Natural killer cell treated with Interleukin-12 subunit alpha and Interleukin-12 subunit beta and Interleukin-15 and Interleukin-18, amount 100 ng/mL, for 72 hours (primary cell): ENCODE data around the gene CATSPERE. TPM values are rescaled to one million over a fixed set of nuclear protein-coding genes. Genes with fewer than 3 reads are reported as not detected.
A peak's percentile ranks its signal among the peaks of the same experiment; 100 is the strongest.
"Not testable (repeated sequence)": the region's sequence is repeated elsewhere in the genome, so short reads cannot be mapped to it uniquely, and the experiment has no call there.

ENCODE experiments used
- ATAC-seq, 2 donors: fragments of 150-1000 bp; cut with Tn5 transposase in 1 of 2; sonication (Bioruptor Pico), chemical (Tn5 transposase) in 1 of 2; 2 replicates each; pipeline ENCODE4 v1.10.0; 2021
- DNase-seq: peaks from one replicate; pipeline ENCODE4 v3.0.0; 2022; ENCODE audit warnings: low spot score
- H3K27ac Mint-ChIP-seq, 2 donors: 1 replicate in 1 of 2; 2 replicates in 1 of 2; pipeline ENCODE4 v1.8.0; 2022; ENCODE audit warnings: mixed read lengths in 2 of 2, mild to moderate bottlenecking in 1 of 2, moderate library complexity in 1 of 2
- H3K27me3 Mint-ChIP-seq, 2 donors: 1 replicate in 1 of 2; 2 replicates in 1 of 2; pipeline ENCODE4 v1.8.0; 2022; ENCODE audit warnings: mixed read lengths in 2 of 2
- H3K36me3 Mint-ChIP-seq: one replicate; pipeline ENCODE4 v1.8.0; 2022; ENCODE audit warnings: mixed read lengths
- H3K4me1 Mint-ChIP-seq, 2 donors: 1 replicate in 1 of 2; 2 replicates in 1 of 2; pipeline ENCODE4 v1.8.0; 2022; ENCODE audit warnings: low read depth in 2 of 2, mixed read lengths in 2 of 2, mild to moderate bottlenecking in 1 of 2
- H3K4me3 Mint-ChIP-seq: one replicate; pipeline ENCODE4 v1.8.0; 2022; ENCODE audit warnings: mixed read lengths
- H3K9me3 Mint-ChIP-seq: 2 replicates; pipeline ENCODE4 v1.8.0; 2022; ENCODE audit warnings: mixed read lengths
- total RNA-seq, 2 donors: library from RNA; stranded (reverse); gene quantifications; one replicate each; pipeline ENCODE4 v1.2.3, GENCODE V29; 2022

CATSPERE gene
- total RNA-seq, 2 donors from 2014 or later: 0.64 to 0.78 TPM

DNA sequence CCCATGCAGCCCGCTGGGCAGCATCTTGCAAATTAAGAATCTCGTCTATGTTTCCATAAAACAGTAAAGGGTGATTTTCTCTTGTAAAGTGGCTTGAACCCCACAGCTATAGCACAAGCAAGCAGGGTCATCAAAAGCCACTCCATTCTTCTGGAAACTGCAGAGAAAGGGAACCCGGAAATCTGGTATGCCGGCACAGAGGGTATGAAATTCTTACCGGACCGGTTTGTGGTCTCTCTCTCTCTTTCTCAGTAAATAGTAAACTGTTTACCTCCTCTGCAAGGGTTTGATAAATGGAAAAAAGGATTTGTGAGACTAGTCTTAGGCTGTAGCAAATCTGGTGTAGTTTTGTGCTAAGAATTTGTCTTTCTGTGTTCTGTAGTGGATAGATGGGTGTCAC is 6.7 kb upstream of the CATSPERE start:
- peaks cover 22 to 26% of the 10 kb centered on the region in 2 donors for H3K4me1 Mint-ChIP-seq
- ATAC-seq (no peak), DNase-seq (no peak)
- H3K27me3 Mint-ChIP-seq: no peaks in the 10 kb centered on the region
- no peak overlapping the region for H3K4me3 Mint-ChIP-seq
- H3K36me3 Mint-ChIP-seq: peaks cover 14% of the 10 kb centered on the region
- peak overlapping the region in 1 of 2 donors; percentile 45 for H3K27ac Mint-ChIP-seq
- peaks cover 3% of the 10 kb centered on the region for H3K9me3 Mint-ChIP-seq

DNA sequence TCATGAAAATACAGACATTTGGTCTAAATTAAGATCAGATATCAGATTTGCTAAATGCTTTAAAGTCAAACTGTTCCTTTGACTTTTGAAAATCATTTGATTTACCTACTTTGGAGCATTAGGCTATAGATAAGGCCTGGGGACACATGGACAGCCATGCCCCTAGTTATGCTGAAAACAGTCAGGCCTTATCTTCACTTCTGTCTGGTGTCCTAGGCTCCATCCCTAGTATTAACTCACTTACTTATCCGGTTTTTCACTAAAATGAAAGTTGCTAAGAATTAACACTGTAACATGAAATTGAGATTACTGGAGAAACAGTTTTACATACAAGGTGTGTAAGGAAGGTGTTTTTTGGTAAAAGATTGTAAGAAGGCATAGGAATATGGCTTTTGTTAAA is 4.5 kb upstream of the CATSPERE start:
- no peak overlapping the region for H3K4me3 Mint-ChIP-seq
- H3K9me3 Mint-ChIP-seq: peaks cover 6% of the 10 kb centered on the region
- DNase-seq (no peak), ATAC-seq (no peak)
- no peak overlapping the region for H3K27ac Mint-ChIP-seq
- no peaks in the 10 kb centered on the region for H3K27me3 Mint-ChIP-seq
- H3K36me3 Mint-ChIP-seq: peaks cover 13% of the 10 kb centered on the region
- H3K4me1 Mint-ChIP-seq: peaks cover 14 to 22% of the 10 kb centered on the region in 2 donors

DNA sequence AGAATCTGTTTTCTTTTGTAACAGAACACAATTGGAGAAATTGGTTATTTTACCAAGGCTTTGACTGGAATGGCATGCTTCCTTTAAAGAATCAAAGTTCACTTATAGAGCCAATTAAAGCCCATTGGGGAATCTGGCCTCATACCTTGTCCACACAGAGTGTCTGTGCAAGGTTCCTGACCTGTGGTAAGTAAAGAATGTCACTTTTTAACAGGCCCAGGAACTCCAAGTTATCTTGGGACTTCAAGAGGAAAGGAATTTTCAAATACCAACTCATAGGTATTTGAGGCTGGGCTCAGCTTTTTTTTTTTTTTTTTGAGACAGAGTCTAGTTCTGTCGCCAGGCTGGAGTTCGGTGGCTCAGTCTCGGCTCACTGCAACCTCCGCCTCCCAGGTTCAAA is 2.3 kb upstream of the CATSPERE start:
- DNase-seq (no peak), ATAC-seq (no peak)
- Mint-ChIP-seq H3K4me3 (no peak overlapping the region), H3K27me3 (no peaks in the 10 kb centered on the region), H3K27ac (no peak overlapping the region), H3K36me3 (peaks cover 13% of the 10 kb centered on the region), H3K4me1 (peaks cover 10 to 11% of the 10 kb centered on the region in 2 donors), H3K9me3 (peaks cover 3% of the 10 kb centered on the region)

DNA sequence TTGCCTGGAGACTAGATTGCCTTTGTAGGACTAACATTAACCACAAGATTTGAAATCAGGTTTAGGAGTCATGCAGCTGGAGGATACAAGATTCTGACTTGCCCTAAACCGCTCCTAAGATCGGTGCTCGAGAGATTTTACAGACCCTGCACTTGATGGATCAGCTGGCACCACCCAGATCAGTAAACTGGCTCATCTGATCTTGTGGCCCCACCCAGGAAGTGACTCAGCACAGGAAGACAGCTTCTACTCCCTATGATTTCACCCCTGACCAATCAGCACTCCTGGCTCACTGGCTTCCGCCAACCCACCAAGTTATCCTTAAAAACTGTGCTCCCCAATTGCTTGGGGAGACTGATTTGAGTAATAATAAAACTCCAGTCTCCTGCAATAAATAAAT is 876 bp upstream of the CATSPERE start:
- Mint-ChIP-seq H3K36me3 (peaks cover 13% of the 10 kb centered on the region), H3K9me3 (peaks cover 3% of the 10 kb centered on the region), H3K27ac (peak overlapping the region; percentile 45 to 47), H3K4me1 (peaks cover 8 to 11% of the 10 kb centered on the region in 2 donors), H3K27me3 (no peaks in the 10 kb centered on the region), H3K4me3 (peak overlapping the region; percentile 60)
- DNase-seq (no peak), ATAC-seq (no peak)

DNA sequence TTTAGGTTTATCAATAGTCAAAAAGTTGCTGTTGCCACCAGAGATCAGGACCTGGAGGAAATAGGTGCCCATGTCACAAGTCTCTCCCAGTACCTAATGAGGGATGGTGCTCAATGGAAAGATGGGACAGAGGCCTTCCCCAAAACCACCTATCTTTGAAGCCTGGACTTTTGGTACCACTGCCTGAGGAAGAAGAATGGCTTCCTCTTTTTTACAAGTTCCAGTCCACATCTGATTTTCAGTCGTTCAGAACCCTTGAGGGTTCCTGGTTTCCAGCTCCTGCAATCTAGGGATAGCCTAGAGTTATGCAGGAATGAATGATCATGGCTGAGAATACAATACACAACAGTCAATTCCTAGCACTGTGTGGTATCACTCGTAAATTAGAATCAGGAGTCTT is 5.7 kb downstream of the CATSPERE start:
- ATAC-seq: no peak
- Mint-ChIP-seq H3K36me3 (no peaks in the 10 kb centered on the region), H3K27me3 (peaks cover 0 to 2% of the 10 kb centered on the region in 2 donors), H3K27ac (no peak overlapping the region), H3K4me3 (no peak overlapping the region), H3K9me3 (no peaks in the 10 kb centered on the region), H3K4me1 (no peaks in the 10 kb centered on the region)
- DNase-seq: no peak

DNA sequence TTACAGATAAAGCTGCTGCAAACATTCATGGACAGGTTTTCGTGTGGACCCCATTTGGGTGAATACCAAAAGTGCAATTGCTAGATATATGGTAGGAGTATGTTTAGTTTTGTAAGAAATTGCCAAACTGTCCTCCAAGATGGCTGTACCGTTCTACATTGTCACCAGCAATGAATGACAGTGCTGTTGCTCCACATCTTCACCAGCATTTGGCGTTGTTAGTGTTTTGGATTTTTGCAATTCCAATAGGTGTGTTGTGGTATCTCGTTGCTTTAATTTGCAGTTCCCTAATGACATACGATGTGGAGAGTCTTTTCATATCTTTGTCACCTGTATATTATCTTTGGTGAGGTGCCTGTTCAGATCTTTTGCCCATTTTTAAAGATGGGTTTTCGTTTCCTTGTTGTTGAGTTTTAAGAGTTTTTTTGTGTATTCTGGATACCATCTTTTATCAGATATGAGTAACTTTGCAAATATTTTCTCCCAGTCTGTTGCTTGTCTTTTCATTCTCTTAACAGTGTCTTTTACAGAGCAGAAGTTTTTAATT is 12.1 kb downstream of the CATSPERE start:
- ATAC-seq (no peak), DNase-seq (no peak)
- H3K27ac Mint-ChIP-seq: no peak overlapping the region
- no peak overlapping the region for H3K4me3 Mint-ChIP-seq
- H3K27me3 Mint-ChIP-seq: peaks cover 0 to 2% of the 10 kb centered on the region in 2 donors
- no peaks in the 10 kb centered on the region for H3K9me3 Mint-ChIP-seq
- no peaks in the 10 kb centered on the region for H3K4me1 Mint-ChIP-seq
- no peaks in the 10 kb centered on the region for H3K36me3 Mint-ChIP-seq

DNA sequence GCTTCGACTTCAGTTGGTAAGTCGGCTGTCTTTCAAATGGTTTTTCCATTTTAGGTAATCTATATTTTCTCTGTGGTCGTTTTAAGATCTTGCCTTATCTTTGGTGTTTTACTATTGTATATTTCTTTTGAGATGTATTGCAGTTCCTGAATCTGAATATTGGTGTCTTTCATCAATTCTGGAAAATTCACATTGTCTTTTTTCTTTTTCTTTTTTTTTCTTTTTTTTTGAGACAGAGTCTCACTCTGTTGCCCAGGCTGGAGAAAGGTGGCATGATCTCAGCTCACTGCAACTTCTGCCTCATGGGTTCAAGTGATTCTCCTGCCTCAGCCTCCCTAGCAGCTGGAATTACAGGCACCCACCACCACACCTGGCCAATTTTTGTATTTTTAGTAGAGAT is 23.9 kb downstream of the CATSPERE start:
- H3K9me3 Mint-ChIP-seq, ATAC-seq, H3K27me3 Mint-ChIP-seq, H3K4me3 Mint-ChIP-seq, H3K36me3 Mint-ChIP-seq, DNase-seq, H3K27ac Mint-ChIP-seq, H3K4me1 Mint-ChIP-seq: not testable (repeated sequence)

DNA sequence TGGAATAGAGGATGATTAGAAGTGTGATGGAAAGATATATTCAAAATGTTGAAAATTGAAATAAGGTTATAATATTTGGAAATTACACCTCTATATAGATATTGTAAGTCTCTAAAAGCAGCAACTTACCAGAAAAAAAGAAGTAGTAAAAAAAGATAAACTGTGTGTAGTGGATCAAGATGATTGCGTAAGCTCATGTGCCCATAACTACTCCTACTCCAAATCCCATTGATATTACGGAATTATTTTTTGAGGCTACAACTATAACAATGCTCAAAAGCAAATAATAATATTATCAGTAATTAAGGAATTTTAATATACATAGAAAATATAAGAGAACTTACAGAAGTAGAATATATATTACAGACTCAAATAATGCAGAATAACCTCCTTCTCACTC is 33.6 kb downstream of the CATSPERE start:
- ATAC-seq: no peak
- peaks cover 5% of the 10 kb centered on the region for H3K36me3 Mint-ChIP-seq
- H3K27me3 Mint-ChIP-seq: peaks cover 8 to 9% of the 10 kb centered on the region in 2 donors
- no peak overlapping the region for H3K27ac Mint-ChIP-seq
- H3K4me3 Mint-ChIP-seq: no peak overlapping the region
- no peaks in the 10 kb centered on the region for H3K4me1 Mint-ChIP-seq
- H3K9me3 Mint-ChIP-seq: peaks cover 3% of the 10 kb centered on the region
- DNase-seq: no peak

DNA sequence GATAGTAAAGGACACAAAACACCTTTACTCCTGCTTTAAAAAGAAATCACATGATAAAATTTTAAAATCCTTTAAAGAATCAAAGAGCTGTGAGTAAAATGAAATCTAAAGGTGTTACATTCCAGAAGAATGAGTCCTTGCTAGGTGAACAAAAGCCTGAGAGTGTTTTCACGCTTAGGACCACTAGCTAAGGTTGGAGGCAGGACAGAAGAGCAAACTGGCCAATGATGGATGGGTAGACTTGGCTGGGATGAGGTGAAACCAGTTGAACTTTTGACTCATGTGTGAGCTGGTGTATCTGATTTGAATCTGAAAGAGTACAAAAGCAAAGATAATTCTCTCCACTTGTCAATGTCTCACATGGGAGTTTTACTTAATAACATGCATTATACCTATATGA is 35.1 kb downstream of the CATSPERE start:
- no peak for DNase-seq
- Mint-ChIP-seq H3K9me3 (peaks cover 3% of the 10 kb centered on the region), H3K4me3 (no peak overlapping the region), H3K36me3 (peaks cover 13% of the 10 kb centered on the region), H3K4me1 (no peaks in the 10 kb centered on the region), H3K27me3 (peaks cover 5 to 6% of the 10 kb centered on the region in 2 donors), H3K27ac (no peak overlapping the region)
- no peak for ATAC-seq

DNA sequence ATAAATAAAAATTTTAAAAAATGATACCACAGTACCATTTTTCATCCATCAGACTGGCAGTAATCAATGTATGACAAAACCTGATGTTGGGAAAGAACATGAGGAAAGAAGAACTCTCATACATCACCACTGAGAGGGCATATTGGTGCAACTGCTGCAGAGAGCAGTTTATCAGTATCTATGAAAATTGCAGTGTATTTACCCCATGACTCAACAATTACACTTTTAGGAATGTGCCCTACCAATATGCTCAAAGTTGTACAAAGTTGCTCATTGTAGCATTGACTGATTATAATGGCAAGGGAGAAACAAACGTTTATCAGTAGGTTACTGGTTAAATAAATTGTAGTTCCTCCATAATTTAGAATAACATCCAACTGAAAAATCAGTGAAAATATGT is 36.7 kb downstream of the CATSPERE start:
- no peaks in the 10 kb centered on the region for H3K4me1 Mint-ChIP-seq
- no peak for ATAC-seq
- H3K4me3 Mint-ChIP-seq: no peak overlapping the region
- H3K36me3 Mint-ChIP-seq: peaks cover 10% of the 10 kb centered on the region
- H3K9me3 Mint-ChIP-seq: peaks cover 3% of the 10 kb centered on the region
- no peak overlapping the region for H3K27ac Mint-ChIP-seq
- no peak for DNase-seq
- H3K27me3 Mint-ChIP-seq: peaks cover 0 to 2% of the 10 kb centered on the region in 2 donors

DNA sequence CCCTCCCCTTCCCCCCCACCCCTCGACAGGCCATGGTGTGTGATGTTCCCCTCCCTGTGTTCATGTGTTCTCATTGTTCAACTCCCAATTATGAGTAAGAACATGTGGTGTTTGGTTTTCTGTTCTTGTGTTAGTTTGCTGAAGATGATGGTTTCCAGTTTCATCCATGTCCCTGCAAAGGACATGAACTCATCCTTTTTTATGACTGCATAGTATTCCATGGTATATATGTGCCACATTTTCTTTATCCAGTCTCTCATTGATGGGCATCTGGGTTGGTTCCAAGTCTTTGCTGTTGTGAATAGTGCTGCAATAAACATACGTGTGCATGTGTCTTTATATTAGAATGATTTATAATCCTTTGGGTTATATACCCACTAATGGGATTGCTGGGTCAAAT is 38.4 kb downstream of the CATSPERE start:
- H3K36me3 Mint-ChIP-seq: peaks cover 10% of the 10 kb centered on the region
- H3K27ac Mint-ChIP-seq, H3K4me1 Mint-ChIP-seq, ATAC-seq, H3K27me3 Mint-ChIP-seq, DNase-seq, H3K9me3 Mint-ChIP-seq, H3K4me3 Mint-ChIP-seq: not testable (repeated sequence)

DNA sequence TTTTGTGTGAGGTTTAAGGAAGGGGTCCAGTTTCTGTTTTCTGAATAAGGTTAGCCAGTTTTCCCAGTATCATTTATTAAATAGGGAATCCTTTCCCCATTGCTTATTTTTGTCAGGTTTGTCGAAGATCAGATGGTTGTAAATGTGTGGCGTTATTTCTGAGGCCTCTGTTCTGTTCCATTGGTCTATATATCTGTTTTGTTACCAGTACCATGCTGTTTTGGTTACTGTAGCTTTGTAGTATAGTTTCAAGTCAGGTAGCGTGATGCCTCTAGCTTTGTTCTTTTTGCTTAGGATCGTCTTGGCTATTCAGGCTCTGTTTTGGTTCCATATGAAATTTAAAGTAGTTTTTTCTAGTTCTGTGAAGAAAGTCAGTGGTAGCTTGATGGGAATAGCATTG is 39.4 kb downstream of the CATSPERE start:
- H3K4me1 Mint-ChIP-seq, H3K27ac Mint-ChIP-seq, H3K9me3 Mint-ChIP-seq, H3K27me3 Mint-ChIP-seq, ATAC-seq, H3K4me3 Mint-ChIP-seq, DNase-seq: not testable (repeated sequence)
- H3K36me3 Mint-ChIP-seq: peaks cover 10% of the 10 kb centered on the region

DNA sequence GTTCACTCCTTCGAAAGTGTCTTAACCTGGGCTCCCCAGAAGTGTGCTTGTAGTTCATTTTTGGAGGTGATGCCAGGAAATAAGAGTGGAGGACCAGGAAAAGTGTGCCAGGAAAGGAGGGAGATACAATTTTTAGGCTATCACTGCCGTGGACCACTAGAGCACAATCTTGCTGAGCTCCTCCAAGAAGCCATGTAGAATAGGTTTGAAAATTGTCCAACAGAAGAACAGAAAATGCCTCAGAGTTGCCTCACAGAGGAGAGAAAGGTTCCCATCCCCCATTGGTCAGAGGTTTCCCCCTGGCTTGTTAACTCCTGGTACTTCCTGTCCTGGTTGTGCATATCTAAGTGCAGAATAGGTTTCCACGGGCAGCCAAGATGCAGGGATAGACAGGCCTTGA is 41.6 kb downstream of the CATSPERE start:
- Mint-ChIP-seq H3K4me1 (no peaks in the 10 kb centered on the region), H3K27me3 (peaks cover 0 to 2% of the 10 kb centered on the region in 2 donors), H3K9me3 (peaks cover 3% of the 10 kb centered on the region), H3K27ac (no peak overlapping the region), H3K4me3 (no peak overlapping the region), H3K36me3 (peaks cover 12% of the 10 kb centered on the region)
- no peak for DNase-seq
- ATAC-seq: no peak

DNA sequence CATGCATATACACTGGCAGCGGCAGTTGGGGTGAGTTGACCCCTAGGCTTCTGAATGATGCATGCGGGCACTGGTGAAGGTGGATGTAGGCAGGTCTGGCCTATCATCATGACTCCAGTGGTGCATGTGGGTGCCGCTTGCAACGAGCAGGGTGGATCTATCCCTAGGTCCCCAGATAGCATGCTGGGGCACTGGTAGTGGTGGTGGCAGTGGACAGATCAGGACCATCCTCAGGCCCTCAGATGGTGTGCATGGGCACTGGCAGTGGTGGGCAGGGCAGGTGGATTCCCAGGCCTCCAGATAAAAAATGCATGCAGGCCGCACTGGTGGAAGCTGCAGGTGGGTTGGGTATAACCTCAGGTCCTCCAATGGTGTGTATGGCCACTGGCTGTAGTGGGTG is 52.4 kb downstream of the CATSPERE start:
- Mint-ChIP-seq H3K27me3 (peaks cover 7 to 9% of the 10 kb centered on the region in 2 donors), H3K9me3 (peaks cover 13% of the 10 kb centered on the region), H3K4me3 (no peak overlapping the region), H3K36me3 (peaks cover 13% of the 10 kb centered on the region), H3K4me1 (no peaks in the 10 kb centered on the region), H3K27ac (no peak overlapping the region)
- DNase-seq (no peak), ATAC-seq (peak in 1 of 2 donors; percentile 13)

DNA sequence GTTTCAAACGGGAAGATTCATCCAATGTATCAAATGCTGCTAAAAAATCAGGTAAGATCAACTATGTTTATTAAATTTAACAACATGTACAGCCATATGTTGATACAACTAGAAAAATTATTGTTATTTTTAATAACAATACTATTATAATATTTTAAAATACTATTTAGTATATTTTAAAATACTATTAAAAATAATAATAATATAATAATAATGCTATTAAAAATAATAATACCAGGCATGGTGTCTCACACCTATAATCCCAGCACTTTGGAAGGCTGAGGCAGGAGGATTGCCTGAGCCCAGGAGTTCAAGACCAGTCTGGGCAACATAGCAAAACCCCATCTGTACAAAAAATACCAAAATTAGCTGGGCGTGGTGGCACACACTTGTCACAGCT is 54.6 kb downstream of the CATSPERE start:
- Mint-ChIP-seq H3K4me3 (no peak overlapping the region), H3K36me3 (peaks cover 8% of the 10 kb centered on the region), H3K27me3 (peaks cover 6 to 7% of the 10 kb centered on the region in 2 donors), H3K4me1 (no peaks in the 10 kb centered on the region), H3K9me3 (peaks cover 11% of the 10 kb centered on the region), H3K27ac (no peak overlapping the region)
- DNase-seq: no peak
- ATAC-seq: no peak
